HT-29 (cell line): ENCODE measurements around the gene ARHGEF37. TPM values are rescaled to one million over a fixed set of nuclear protein-coding genes. Genes with fewer than 3 reads are reported as not detected.

Experiments used
- DNase-seq: peaks from one replicate; pipeline ENCODE4 v3.0.0-alpha.2; 2015; ENCODE audit warnings: low spot score
- total RNA-seq: library from RNA; depleted of rRNA; stranded (reverse); fragments of >200 nt; shearing (Covaris generic); gene quantifications from 2 replicates; pipeline ENCODE4 v1.2.3, GENCODE V29; 2014

Gene ARHGEF37
- total RNA-seq, 1 experiment from 2014 or later = 0.15 TPM

- DNase-seq = no peak
Measured at GRCh38 chr5:149628846-149629388, 47.6 kb downstream of the ARHGEF37 start.

- DNase-seq = no peak
Measured at GRCh38 chr5:149629421-149629820, 48.1 kb downstream of the ARHGEF37 start.

GRCh38 chr5:149630337-149630736 lies 49.0 kb downstream of the ARHGEF37 start:
- no peak for DNase-seq

- DNase-seq = no peak
Measured at GRCh38 chr5:149631506-149631905, 50.2 kb downstream of the ARHGEF37 start.

- no peak for DNase-seq
Measured at GRCh38 chr5:149632311-149633251, 51.3 kb downstream of the ARHGEF37 start.

- no peak for DNase-seq
Measured at GRCh38 chr5:149633476-149634350, 52.4 kb downstream of the ARHGEF37 start.

- DNase-seq = no peak
Measured at GRCh38 chr5:149635394-149635793, 54.1 kb downstream of the ARHGEF37 start.

GRCh38 chr5:149636191-149636860 lies 55.0 kb downstream of the ARHGEF37 start:
- DNase-seq = no peak

GRCh38 chr5:149636861-149637246 lies 55.6 kb downstream of the ARHGEF37 start:
- DNase-seq = peak; percentile 88

- DNase-seq = no peak
Measured at GRCh38 chr5:149638136-149638535, 56.8 kb downstream of the ARHGEF37 start.

- DNase-seq = no peak
Measured at GRCh38 chr5:149638546-149639241, 57.4 kb downstream of the ARHGEF37 start.

GRCh38 chr5:149639737-149640136 lies 58.4 kb downstream of the ARHGEF37 start:
- no peak for DNase-seq

GRCh38 chr5:149640350-149640999 lies 59.2 kb downstream of the ARHGEF37 start:
- no peak for DNase-seq

- peak; percentile 26 for DNase-seq
Measured at GRCh38 chr5:149641000-149641576, 59.8 kb downstream of the ARHGEF37 start.

GRCh38 chr5:149641600-149641999 lies 60.3 kb downstream of the ARHGEF37 start:
- DNase-seq = no peak

- DNase-seq = no peak
Measured at GRCh38 chr5:149643781-149644180, 62.5 kb downstream of the ARHGEF37 start.

GRCh38 chr5:149644629-149645028 lies 63.3 kb downstream of the ARHGEF37 start:
- DNase-seq = no peak

GRCh38 chr5:149645236-149645635 lies 63.9 kb downstream of the ARHGEF37 start:
- no peak for DNase-seq

- no peak for DNase-seq
Measured at GRCh38 chr5:149645725-149646124, 64.4 kb downstream of the ARHGEF37 start.

GRCh38 chr5:149646564-149646963 lies 65.3 kb downstream of the ARHGEF37 start:
- DNase-seq = no peak
